ENCODE measurements around the gene DCT.
A peak's percentile ranks its signal among the peaks of the same experiment; 100 is the strongest.

Gene DCT

DNA sequence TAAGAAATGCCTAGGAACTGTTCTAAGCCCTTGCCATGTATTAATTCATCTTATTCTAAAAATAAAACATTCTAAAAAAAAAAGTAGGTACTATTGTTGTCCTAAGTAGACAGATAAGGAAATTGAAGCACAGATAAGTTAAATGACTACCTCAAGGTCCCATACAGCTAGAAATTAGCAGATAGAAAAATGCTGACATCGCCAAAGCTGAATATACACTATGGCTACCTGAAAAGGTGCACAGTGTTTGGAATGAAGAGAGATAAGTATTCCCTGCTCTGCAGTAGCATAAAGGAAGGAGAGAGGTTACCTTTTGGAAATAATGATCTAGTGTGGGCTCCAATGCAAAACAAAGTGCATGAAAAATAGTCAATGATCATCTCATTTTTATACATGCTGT is 65.3 kb downstream of the DCT start:
- H3K36me3 ChIP-seq (ENCODE audit: control insufficient read depth, insufficient read depth, low read length) = no peaks in the 10 kb centered on the region
- no peak overlapping the region for H3K9ac ChIP-seq (ENCODE audit: low read length)
- H3K27me3 ChIP-seq (ENCODE audit: control insufficient read depth, insufficient read depth, low read length) = no peaks in the 10 kb centered on the region
- H3K4me3 ChIP-seq (ENCODE audit: low read length) = no peak overlapping the region
- no peak overlapping the region for H3K27ac ChIP-seq (ENCODE audit: low read depth, low read length)
- H3K4me1 ChIP-seq (ENCODE audit: control insufficient read depth, insufficient read depth, low read length) = no peaks in the 10 kb centered on the region

DNA sequence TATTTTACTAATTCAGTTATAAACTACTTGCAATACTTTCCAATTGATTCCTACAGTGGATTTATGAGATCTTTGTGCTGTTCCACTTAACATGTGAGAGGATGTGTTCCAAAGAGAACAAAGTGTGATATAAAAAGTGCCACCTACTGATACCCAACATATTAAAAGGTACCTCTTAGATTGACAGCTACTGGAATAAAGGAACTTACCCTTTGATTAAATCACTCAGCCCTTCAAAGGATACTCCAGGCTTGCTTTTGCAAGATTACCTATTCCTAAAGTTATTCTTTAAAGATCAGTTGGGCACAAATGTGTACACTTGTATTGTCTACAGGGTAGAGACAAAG is 65.9 kb downstream of the DCT start:
- H3K27ac ChIP-seq (ENCODE audit: low read depth, low read length) = no peak overlapping the region
- no peak overlapping the region for H3K9ac ChIP-seq (ENCODE audit: low read length)

GRCh38 chr13:94412870-94413597 is 66.4 kb downstream of the DCT start:
- H3K27me3 ChIP-seq (ENCODE audit: control insufficient read depth, insufficient read depth, low read length) = no peaks in the 10 kb centered on the region
- no peak overlapping the region for H3K9ac ChIP-seq (ENCODE audit: low read length)
- no peak overlapping the region for H3K27ac ChIP-seq (ENCODE audit: low read depth, low read length)
- H3K4me1 ChIP-seq (ENCODE audit: control insufficient read depth, insufficient read depth, low read length) = peaks cover 2% of the 10 kb centered on the region
- H3K4me3 ChIP-seq (ENCODE audit: low read length) = no peak overlapping the region
- no peaks in the 10 kb centered on the region for H3K36me3 ChIP-seq (ENCODE audit: control insufficient read depth, insufficient read depth, low read length)

More for the DNA sequence above, 65.9 kb downstream of the DCT start:
- Histone ChIP-seq H3K36me3 (ENCODE audit: control insufficient read depth, insufficient read depth, low read length) (no peaks in the 10 kb centered on the region), H3K4me3 (ENCODE audit: low read length) (no peak overlapping the region), H3K4me1 (ENCODE audit: control insufficient read depth, insufficient read depth, low read length) (no peaks in the 10 kb centered on the region), H3K27me3 (ENCODE audit: control insufficient read depth, insufficient read depth, low read length) (no peaks in the 10 kb centered on the region)

DNA sequence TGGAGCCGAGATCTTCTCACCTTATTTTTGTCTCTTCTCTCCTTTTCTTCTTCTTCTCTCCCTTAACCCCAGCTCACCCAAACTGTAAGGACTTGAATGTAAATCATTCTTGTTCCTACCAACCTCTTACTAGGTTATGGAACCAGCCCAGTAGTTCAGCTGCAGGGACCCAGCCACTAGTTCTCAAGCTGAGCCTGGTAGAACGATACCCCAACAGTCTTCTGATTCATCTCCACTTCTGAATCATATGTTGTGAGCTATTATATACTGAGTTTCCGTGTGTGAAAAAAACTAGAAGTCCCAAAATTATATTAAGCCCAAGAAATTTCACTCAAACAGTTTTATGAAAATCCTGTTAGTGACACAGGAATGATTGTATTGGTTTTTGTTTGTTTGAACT is 67.7 kb downstream of the DCT start:
- no peak overlapping the region for H3K4me3 ChIP-seq (ENCODE audit: low read length)
- H3K4me1 ChIP-seq (ENCODE audit: control insufficient read depth, insufficient read depth, low read length) = peaks cover 5% of the 10 kb centered on the region
- no peak overlapping the region for H3K27ac ChIP-seq (ENCODE audit: low read depth, low read length)
- no peaks in the 10 kb centered on the region for H3K27me3 ChIP-seq (ENCODE audit: control insufficient read depth, insufficient read depth, low read length)
- no peaks in the 10 kb centered on the region for H3K36me3 ChIP-seq (ENCODE audit: control insufficient read depth, insufficient read depth, low read length)
- no peak overlapping the region for H3K9ac ChIP-seq (ENCODE audit: low read length)

DNA sequence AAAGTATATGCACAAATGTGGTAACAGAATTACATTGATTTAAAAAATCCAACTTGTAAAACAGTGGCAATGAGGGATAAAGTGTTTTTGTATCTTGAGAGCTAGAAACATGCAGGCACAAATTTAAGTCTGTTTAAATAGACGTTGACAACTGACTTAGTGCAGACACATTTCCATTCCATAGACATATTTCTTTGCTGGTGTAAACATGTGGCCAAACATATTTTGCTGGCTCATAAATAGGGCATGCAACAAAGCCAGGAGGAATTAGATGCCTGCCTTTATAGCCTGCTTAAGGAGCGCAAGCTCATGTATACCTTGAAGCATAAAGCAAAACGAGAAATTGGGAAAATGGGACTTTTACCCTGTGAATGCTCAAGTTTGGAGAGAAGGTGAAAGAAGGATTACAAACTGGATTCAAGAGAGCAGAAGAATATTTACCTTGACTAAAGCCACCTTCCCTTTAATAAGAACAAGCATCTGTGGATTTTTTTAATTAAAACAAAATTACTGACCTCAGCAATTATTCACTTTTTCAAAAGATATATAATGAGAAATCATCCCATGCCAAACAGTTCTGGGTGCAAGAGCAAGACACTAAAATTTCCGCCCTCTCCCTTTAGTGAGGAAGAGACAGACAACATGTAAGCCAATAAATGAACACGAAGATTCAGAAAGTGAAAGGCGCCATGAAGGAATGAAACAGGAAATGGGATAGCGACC is 71.0 kb downstream of the DCT start:
- Histone ChIP-seq H3K4me3 (ENCODE audit: low read length) (no peak overlapping the region), H3K36me3 (ENCODE audit: control insufficient read depth, insufficient read depth, low read length) (no peaks in the 10 kb centered on the region), H3K9ac (ENCODE audit: low read length) (no peak overlapping the region), H3K27me3 (ENCODE audit: control insufficient read depth, insufficient read depth, low read length) (no peaks in the 10 kb centered on the region), H3K27ac (ENCODE audit: low read depth, low read length) (no peak overlapping the region), H3K4me1 (ENCODE audit: control insufficient read depth, insufficient read depth, low read length) (peaks cover 5% of the 10 kb centered on the region)

- Histone ChIP-seq H3K9ac (ENCODE audit: low read length) (no peak overlapping the region), H3K36me3 (ENCODE audit: control insufficient read depth, insufficient read depth, low read length) (no peaks in the 10 kb centered on the region), H3K4me1 (ENCODE audit: control insufficient read depth, insufficient read depth, low read length) (peaks cover under 1% of the 10 kb centered on the region), H3K27ac (ENCODE audit: low read depth, low read length) (no peak overlapping the region), H3K4me3 (ENCODE audit: low read length) (no peak overlapping the region), H3K27me3 (ENCODE audit: control insufficient read depth, insufficient read depth, low read length) (no peaks in the 10 kb centered on the region)
Measured at GRCh38 chr13:94400874-94401273, 78.6 kb downstream of the DCT start.

GRCh38 chr13:94399812-94400211 is 79.7 kb downstream of the DCT start:
- Histone ChIP-seq H3K27ac (ENCODE audit: low read depth, low read length) (no peak overlapping the region), H3K9ac (ENCODE audit: low read length) (no peak overlapping the region), H3K36me3 (ENCODE audit: control insufficient read depth, insufficient read depth, low read length) (no peaks in the 10 kb centered on the region), H3K27me3 (ENCODE audit: control insufficient read depth, insufficient read depth, low read length) (no peaks in the 10 kb centered on the region), H3K4me1 (ENCODE audit: control insufficient read depth, insufficient read depth, low read length) (peaks cover 10% of the 10 kb centered on the region), H3K4me3 (ENCODE audit: low read length) (no peak overlapping the region)

- H3K36me3 ChIP-seq (ENCODE audit: control insufficient read depth, insufficient read depth, low read length) = no peaks in the 10 kb centered on the region
- H3K27me3 ChIP-seq (ENCODE audit: control insufficient read depth, insufficient read depth, low read length) = no peaks in the 10 kb centered on the region
- H3K9ac ChIP-seq (ENCODE audit: low read length) = no peak overlapping the region
- H3K4me1 ChIP-seq (ENCODE audit: control insufficient read depth, insufficient read depth, low read length) = peaks cover 13% of the 10 kb centered on the region
- H3K4me3 ChIP-seq (ENCODE audit: low read length) = no peak overlapping the region
- peak overlapping the region; percentile 9 for H3K27ac ChIP-seq (ENCODE audit: low read depth, low read length)
Measured at GRCh38 chr13:94395860-94396259, 83.6 kb downstream of the DCT start.

DNA sequence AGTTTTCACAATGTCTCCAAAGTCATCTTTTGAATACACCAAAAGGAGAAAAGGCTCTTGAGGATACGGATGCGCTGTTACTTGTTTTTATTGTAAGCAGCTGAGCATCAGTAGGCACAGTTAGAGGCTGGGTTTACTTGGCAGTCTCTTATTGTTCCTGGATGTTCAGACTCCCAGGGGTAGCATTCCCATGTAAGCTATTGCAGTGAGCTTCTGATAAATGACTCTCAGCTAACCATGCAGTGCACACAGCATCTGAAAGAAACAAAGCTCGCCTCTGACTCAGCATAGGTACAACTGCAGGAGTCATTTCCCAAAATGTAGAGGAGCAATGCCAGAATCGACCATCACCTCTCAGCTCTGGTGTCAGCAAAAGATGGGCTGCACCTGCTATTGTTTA is 84.8 kb downstream of the DCT start:
- peaks cover 13% of the 10 kb centered on the region for H3K4me1 ChIP-seq (ENCODE audit: control insufficient read depth, insufficient read depth, low read length)
- H3K9ac ChIP-seq (ENCODE audit: low read length) = no peak overlapping the region

DNA sequence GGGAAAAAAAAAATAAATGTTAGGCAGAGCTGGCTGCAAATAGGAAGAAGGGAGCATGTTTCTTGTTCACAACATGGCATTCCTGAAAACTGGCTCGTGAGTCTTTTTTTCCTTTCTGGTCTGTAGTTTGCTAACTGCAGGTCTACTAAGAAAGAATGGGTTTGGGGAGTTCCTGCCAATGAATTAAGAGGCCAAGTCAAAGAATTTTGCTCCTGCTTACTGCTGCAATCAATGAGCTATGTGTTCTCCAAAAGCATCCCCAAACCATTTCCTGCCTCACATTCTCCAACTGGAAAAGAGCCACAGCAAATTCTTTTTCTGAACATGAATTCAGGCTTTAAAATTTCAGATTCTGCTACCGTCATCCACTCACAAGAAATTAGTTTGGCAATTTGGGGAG is 88.6 kb downstream of the DCT start:
- no peaks in the 10 kb centered on the region for H3K27me3 ChIP-seq (ENCODE audit: control insufficient read depth, insufficient read depth, low read length)
- no peak overlapping the region for H3K4me3 ChIP-seq (ENCODE audit: low read length)
- no peaks in the 10 kb centered on the region for H3K36me3 ChIP-seq (ENCODE audit: control insufficient read depth, insufficient read depth, low read length)
- H3K9ac ChIP-seq (ENCODE audit: low read length) = no peak overlapping the region
- peaks cover 13% of the 10 kb centered on the region for H3K4me1 ChIP-seq (ENCODE audit: control insufficient read depth, insufficient read depth, low read length)
- no peak overlapping the region for H3K27ac ChIP-seq (ENCODE audit: low read depth, low read length)

More for the DNA sequence above, 84.8 kb downstream of the DCT start:
- Histone ChIP-seq H3K36me3 (ENCODE audit: control insufficient read depth, insufficient read depth, low read length) (no peaks in the 10 kb centered on the region), H3K27me3 (ENCODE audit: control insufficient read depth, insufficient read depth, low read length) (no peaks in the 10 kb centered on the region), H3K4me3 (ENCODE audit: low read length) (no peak overlapping the region), H3K27ac (ENCODE audit: low read depth, low read length) (no peak overlapping the region)

DNA sequence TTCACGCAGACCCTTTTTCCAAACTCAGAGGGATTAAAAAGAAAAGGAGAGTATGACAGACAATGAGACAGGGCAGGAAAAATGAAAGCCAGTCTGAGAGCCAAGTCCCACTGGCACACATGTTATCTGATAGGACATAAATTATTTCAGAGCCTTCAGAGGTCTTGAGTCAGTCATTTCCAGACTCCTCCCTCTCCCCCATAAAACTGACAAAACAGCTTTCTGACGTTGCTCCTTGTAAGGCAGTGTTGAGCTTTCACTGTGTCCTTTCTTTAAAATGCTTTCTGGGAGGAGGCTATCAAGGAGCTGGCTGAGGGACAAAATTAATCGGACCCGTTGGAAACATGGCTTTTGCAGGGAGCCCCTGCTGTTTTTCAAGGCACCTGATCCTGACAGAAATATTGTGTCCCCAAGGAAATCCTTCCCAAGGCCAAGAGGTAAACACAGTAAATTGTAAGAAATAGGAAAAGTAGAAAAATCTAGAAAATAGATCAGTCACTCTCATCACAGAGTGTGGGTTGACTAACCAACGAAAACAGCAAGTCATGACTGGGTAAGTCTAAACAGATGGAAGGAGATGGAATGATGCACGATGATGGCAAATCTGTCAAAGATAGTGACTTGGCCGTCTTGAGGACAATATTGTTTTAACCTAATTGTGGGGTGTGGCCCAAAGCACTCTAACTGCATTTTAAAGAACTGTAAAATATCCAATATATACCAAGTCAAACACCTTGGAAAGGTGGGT is 89.7 kb downstream of the DCT start:
- H3K27ac ChIP-seq (ENCODE audit: low read depth, low read length) = no peak overlapping the region
- H3K4me1 ChIP-seq (ENCODE audit: control insufficient read depth, insufficient read depth, low read length) = peaks cover 3% of the 10 kb centered on the region
- H3K4me3 ChIP-seq (ENCODE audit: low read length) = no peak overlapping the region
- H3K9ac ChIP-seq (ENCODE audit: low read length) = no peak overlapping the region
- no peaks in the 10 kb centered on the region for H3K36me3 ChIP-seq (ENCODE audit: control insufficient read depth, insufficient read depth, low read length)
- H3K27me3 ChIP-seq (ENCODE audit: control insufficient read depth, insufficient read depth, low read length) = no peaks in the 10 kb centered on the region

GRCh38 chr13:94387047-94387446 is 92.4 kb downstream of the DCT start:
- no peak overlapping the region for H3K4me3 ChIP-seq (ENCODE audit: low read length)
- H3K4me1 ChIP-seq (ENCODE audit: control insufficient read depth, insufficient read depth, low read length) = no peaks in the 10 kb centered on the region
- H3K36me3 ChIP-seq (ENCODE audit: control insufficient read depth, insufficient read depth, low read length) = no peaks in the 10 kb centered on the region

More at GRCh38 chr13:94387047-94387446, 92.4 kb downstream of the DCT start:
- Histone ChIP-seq H3K27me3 (ENCODE audit: control insufficient read depth, insufficient read depth, low read length) (no peaks in the 10 kb centered on the region), H3K9ac (ENCODE audit: low read length) (no peak overlapping the region), H3K27ac (ENCODE audit: low read depth, low read length) (no peak overlapping the region)

All from rectal smooth muscle tissue (tissue), 1 donor.